MM.1S (cell line): ENCODE measurements around the gene BTBD9.

ENCODE experiments used
- CTCF ChIP-seq: fragments of 300-600 bp; sonication (generic); IDR thresholded peaks from 2 replicates; pipeline ENCODE4 v1.5.1; 2016; ENCODE audit warnings: antibody characterized with exemption, low read length, mixed read lengths
- EZH2 ChIP-seq: fragments of 300-600 bp; sonication (generic); optimal IDR thresholded peaks from 2 replicates; pipeline ENCODE3; 2017; ENCODE audit warnings: low read depth, mild to moderate bottlenecking, antibody characterized with exemption, low read length, mixed read lengths
- EZH2phosphoT487 ChIP-seq: fragments of 300-600 bp; sonication (generic); IDR thresholded peaks from 2 replicates; pipeline ENCODE4 v1.6.1; 2018; ENCODE audit warnings: antibody characterized with exemption, low read length

- TF ChIP-seq EZH2phosphoT487 (no peak), CTCF (no peak), EZH2 (no peak)
These were observed 33.9 kb upstream of the BTBD9 start for GRCh38 chr6:38673397-38674165.
